HG02852 (cell line): Measurements from ENCODE around the gene SCFD2.

ENCODE experiments used
- ATAC-seq: cut with Tn5 transposase; IDR thresholded peaks from one replicate; pipeline ENCODE4 v1.9.1; 2021; ENCODE audit warnings: mild to moderate bottlenecking, moderate library complexity; ENCODE audit not compliant: unreplicated experiment

The SCFD2 gene

GRCh38 chr4:53019485-53020382 is 346.1 kb downstream of the SCFD2 start:
- ATAC-seq: no peak

GRCh38 chr4:53018471-53018870 is 347.4 kb downstream of the SCFD2 start:
- no peak for ATAC-seq

DNA sequence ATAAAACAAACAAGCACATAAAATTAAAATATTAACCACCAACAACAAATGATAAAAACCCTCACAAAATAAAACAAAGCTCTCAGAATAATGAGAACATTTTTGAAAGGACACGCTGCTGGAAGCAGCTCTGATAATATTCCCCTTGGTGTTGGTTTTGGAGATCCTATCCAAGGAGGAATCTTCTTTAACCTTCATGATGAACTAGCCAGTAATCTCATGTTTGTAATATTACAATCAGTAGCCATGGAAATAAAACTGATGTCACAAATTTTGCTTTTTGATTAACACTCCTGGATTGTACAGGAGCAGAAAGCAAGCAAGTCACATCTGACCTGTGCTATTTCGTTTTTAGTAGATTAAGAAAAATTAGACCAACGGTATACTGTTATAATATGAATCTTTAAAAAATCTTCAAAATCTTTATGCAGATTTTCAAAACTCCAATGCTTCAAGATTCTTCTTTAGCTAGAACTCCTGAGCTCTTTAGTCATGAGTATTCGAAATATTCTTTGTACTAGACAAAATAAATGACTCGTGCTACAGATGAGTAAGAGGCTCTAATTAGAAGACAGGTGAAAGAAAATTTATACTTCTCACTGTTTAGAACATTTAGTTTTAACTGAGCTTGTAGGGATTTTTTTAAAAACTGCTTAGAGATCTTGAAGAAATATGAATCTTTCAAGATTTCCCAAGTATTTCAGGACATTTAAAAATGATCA is 349.6 kb downstream of the SCFD2 start:
- ATAC-seq: no peak

GRCh38 chr4:53015681-53016080 is 350.2 kb downstream of the SCFD2 start:
- no peak for ATAC-seq

- ATAC-seq: no peak
Observed at GRCh38 chr4:53014881-53015280, 351.0 kb downstream of the SCFD2 start.

DNA sequence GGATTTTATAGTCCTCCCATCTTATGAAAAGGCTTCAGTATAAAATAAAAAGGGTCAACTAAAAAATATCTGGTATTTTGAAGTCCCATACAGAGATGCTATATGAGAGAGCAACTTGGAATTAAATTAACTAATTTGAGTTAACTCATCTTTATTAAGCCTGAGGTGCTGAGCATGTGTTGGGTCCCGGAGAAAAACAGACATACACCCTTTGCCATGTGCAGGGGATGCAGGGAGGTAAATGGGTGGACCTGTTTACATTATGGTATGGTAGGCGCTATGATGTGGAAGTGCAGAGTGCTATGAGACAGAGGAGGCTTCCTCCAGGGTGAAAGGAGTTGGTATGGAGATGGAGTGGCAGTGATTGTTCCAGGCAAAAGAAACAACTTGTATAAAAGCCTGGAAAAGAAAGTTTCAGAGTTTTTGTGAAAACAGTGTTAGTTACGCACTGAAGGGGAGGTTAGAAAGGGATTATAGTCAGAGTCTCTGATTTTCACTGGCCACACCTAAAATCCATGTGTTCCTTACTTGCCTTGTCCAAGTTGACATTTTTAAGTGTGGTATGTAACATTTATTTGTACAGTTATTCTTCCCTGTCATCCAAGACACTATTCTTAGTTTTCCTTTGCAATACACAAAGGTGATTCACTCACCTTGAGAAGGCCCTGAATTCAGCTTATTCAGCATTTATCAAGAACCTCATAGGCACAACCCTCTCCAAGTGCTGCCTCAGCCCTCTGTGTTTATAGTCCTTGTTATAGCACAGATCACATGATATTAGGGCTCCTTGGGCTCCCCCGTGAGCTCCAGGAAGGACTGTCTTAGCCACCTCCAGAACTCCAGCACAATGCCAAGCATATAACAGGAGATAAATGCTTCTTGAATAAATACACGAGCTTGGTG is 351.7 kb downstream of the SCFD2 start:
- ATAC-seq: no peak

DNA sequence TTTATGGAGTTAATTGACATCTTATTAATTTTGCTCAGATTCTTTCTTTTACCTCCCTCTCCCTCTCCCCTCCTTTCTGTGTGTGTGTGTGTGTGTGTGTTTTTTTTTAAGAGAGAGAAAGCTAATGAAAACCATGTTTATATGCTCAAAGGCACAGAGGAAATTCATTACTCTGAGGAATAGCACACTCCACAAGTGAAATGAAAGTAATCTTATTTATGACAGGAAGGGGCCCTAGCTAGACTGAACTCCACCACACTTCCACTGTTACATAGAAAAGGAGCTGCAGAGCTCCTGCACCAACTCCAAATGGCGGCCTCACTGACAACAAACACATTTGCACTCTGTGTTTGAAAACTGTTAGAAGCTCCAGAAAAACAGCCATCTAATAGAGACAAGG is 353.1 kb downstream of the SCFD2 start:
- ATAC-seq: peak; percentile 65

DNA sequence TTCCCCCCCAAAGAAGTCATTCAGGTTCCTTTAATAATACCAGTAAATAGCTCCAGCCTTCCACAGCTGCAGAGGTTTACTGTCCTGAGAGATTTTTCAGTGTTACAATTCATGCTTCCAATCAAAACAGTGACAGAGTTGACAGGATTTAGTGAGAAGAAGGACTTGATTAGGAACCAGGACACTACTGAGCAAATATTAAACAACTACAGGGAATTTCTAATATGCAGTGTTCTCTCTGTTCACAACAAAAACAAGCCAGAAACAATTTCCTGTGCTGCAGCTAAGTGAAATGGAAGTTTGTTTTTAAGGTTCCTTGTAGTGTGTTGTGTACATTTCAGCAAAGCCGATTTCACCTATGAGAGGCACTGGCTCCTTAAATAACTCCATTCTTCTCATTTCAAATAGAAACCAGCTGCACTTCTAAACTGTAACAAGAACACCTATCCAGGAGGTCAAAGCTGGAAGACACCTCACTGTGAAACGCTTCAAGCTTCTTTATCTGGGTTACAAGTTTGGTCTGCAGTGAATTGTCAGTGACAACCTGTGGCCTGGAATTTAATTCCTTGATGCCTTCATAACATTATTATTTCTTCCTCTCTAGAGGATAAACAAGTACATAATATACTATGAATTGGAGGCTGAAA is 354.5 kb downstream of the SCFD2 start:
- ATAC-seq: no peak

DNA sequence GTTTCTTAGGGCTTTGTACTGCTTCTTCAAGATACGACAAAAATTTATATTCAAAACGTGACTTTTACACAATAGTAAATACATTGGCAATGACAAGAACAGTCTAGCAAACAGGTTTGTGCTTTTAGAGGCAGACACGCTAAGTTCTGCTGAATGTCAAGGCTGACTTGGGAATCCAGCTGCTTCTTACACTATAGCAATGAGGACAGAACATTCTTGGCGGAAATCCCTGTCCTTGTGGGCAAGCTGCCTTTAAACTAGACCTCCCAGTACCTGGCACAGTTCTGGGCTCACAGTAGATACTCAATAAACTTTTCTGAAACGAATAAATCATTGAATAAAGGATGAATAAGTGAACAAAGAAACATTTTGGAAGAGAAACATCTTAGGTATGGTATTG is 355.5 kb downstream of the SCFD2 start:
- ATAC-seq: no peak

DNA sequence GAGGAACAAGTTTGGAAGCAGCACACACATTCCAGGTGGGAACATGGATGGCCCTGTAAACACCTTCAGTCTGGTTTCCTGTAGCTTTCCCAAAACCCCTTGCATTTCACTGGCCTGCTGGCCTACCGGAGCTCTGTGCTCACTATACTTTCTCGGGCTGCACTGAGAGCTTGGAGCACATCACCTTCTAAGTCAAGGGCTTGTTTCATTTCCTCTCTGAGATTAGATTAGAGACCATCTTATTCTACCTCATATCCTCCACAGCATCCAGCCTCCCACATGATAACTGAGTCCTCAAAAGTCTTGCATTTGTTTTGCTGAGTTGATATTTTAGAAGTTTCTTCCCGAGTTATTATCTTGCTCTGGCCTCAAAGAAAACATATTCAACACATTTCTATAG is 356.0 kb downstream of the SCFD2 start:
- ATAC-seq: peak; percentile 47

DNA sequence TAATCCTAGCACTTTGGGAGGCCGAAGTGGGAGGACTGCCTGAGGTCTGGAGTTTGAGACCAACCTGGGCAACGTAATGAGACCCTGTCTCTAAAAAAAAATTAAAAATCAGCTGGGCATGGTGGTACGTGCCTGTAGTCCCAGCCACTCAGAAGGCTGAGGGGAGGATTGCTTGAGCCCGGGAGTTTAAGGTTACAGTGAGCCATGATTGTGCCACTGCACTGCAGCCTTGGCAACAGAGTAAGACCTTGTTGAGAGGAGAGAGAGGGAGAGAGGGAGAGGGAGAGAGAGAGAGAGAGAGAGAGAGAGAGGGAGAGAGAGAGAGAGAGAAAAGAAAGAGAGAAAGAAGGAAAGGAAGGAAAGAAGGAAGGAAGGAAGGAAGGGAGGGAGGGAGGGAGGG is 358.8 kb downstream of the SCFD2 start:
- no peak for ATAC-seq

- ATAC-seq: no peak
Observed at GRCh38 chr4:53005808-53006207, 360.1 kb downstream of the SCFD2 start.

GRCh38 chr4:53005149-53005546 is 360.7 kb downstream of the SCFD2 start:
- ATAC-seq: no peak

GRCh38 chr4:53004497-53005148 is 361.2 kb downstream of the SCFD2 start:
- ATAC-seq: no peak

DNA sequence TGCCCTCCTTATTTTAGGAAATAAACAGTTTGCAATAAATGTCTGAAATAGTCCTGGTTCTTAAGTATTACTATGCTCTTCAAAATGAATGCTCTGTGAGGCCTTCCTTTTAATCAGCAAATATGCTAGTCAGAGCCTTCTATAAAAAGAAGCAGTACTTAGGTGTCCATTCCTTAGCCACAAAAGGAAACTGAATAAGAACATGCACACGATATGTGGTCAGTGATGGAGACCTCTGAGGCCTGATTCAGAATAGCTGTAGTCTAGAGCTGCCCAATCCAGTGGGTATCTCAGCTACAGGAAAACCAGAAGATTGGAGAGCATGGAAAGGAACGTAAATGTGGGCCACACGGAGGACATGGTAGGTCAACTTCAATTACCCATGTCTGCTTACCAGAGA is 361.9 kb downstream of the SCFD2 start:
- ATAC-seq: no peak

GRCh38 chr4:53000560-53000959 is 365.3 kb downstream of the SCFD2 start:
- no peak for ATAC-seq

DNA sequence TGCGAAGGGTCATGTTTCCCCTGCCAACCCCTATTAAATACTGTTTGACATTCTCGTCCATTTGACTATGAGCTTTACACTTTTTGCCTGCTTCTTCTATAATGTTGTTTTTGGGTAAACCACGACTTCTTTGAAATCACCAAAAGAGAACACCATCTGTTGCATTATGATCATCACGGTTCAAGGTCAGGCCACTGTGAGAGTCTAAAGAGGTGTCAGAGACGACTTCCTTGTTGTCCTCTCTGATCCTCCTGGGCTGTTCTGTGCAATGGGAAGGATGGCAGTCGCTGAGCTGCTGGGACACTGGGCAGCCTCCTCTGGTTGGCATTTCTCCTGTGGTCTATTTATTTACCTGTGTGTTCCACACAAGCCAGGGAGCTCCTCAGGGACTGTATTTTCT is 366.2 kb downstream of the SCFD2 start:
- ATAC-seq: no peak

DNA sequence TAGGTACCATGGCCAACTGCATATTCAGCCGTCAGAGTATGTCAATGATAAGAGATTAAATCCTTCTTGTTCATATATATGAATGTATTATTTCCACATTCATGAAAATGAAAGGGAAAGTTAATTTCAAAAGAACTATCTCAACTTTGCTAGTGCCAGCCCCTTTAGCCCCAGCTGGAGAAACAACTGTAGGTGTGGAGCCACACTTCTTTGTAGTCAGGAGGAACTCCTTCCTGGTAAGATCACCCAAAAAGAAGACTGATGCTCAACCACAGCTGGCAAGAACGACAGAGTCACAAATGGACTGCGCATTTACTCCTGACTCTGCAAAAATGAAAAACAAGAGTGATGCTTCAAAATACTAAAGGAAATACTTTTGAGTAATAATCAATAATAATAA is 367.4 kb downstream of the SCFD2 start:
- ATAC-seq: no peak

DNA sequence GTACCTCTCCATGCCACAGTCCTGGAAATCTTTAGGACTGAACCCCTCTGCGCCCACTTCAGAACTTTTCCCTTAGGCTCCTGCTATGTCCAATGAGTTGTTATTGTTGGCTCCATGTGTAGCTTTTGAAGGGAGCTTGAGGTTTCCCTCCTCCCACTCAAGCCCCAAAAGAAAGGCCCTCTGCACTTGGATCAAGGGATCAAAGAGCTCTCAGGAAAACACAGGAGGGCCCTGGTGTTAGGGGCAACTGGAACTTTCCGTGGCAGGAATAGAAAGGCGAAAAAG is 368.8 kb downstream of the SCFD2 start:
- no peak for ATAC-seq
